Stimulated activated CD4-positive, alpha-beta T cell treated with anti-CD3 and anti-CD28 coated beads, Interleukin-15, amount 100 ng/mL, for 48 hours (primary cell): ENCODE data around the gene PLBD1.

Experiments used
- DNase-seq, 2 donors: peaks; one replicate each; pipeline ENCODE4 v3.0.0-alpha.2; 2020; ENCODE audit warnings: low read depth in 2 of 2

The PLBD1 gene

DNA sequence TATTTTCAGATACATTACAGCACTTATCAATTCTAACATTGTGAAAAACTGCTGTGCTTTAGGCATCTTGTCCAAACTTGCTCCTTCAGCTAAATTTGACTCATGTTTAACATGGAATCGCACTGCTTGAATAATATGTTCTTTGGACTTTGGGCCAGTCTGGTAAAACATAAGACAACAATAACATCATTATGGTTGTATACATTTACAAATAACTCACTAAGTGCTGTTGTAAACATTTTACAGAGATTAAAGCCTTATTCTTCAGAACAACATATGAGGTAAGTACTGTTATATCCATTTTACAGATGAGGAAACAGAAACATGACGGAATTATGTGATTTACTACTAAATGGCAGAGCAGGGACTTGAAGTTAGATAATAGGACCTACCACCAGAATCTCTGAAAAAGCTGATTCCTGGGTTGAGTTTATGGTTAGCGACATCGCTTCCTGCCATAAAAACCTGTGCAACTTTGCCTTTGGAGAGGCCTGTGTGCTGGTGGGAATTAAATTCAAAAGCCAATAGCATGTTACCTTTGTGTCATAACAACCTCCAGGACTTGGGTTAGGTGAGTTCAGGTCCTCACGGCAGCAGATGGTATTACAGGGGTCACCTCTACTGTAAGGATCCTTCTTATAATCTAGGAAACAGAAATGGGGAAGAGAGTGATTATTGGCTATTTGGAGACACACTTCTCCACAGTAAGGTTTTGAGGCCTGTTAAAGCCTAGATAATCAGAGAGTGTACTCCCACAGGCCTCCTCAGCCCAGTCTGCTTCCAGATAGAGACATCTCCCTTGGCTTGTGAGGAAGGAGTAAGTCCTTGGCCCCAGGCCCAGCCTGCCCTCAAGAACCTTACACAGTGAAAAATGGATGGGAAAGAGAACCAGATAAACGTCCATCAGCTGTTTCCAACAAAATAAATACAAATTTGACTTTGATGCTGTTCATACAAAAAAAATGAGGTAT, 61.8 kb downstream of the PLBD1 start:
- no peak for DNase-seq

DNA sequence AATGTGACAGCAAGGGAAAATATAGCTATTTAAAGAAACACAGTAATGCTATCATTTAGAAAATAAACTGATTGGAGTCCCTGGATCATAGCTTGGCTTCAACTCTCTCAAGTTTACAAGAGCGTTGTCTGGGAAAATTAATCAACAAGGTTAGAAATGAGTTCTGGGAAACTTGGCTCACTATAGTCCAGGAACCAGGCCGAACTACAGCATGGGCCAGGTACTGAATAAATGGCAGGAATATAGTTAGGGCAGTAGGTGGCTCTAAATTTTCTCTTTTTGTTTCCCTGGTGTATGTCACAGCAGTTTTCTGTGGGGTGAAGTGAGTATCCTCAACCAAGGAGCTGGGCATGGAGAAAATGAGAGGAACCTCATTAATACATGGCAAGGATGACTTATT, 72.4 kb downstream of the PLBD1 start:
- no peak for DNase-seq

DNA sequence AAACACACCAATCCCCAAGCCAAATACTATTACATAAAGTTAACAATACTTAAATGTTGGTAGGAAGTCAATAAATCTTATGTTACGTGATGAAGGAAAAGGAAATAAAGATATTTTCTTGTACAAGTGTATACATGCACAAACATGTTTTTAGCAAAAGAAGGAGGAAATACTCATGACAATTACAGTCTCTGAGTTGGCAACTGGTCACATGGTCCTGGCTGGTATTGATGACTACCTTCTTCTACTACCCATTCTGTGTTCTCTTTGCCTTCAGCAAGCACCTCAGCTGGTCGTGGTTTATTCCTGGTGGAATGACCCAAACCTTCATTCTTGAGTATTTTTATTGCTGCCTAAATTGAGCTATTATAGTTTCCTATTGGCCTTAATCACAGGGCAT, 84.8 kb downstream of the PLBD1 start:
- no peak for DNase-seq

DNA sequence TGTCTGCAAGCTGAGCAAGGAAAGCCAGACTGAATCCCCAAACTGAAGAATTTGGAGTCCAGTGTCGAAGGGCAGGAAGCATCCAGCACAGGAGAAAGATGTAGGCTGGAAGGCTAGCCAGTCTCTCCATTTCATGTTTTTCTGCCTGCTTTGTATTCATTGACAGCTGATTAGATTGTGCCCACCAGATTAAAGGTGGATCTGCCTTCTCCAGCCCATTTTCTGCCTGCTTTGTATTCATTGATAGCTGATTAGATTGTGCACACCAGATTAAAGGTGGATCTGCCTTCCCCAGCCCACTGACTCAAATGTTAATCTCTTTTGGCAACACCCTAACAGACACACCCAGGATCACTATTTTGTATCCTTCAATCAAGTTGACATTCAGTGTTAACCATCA, 85.3 kb downstream of the PLBD1 start:
- no peak for DNase-seq

DNA sequence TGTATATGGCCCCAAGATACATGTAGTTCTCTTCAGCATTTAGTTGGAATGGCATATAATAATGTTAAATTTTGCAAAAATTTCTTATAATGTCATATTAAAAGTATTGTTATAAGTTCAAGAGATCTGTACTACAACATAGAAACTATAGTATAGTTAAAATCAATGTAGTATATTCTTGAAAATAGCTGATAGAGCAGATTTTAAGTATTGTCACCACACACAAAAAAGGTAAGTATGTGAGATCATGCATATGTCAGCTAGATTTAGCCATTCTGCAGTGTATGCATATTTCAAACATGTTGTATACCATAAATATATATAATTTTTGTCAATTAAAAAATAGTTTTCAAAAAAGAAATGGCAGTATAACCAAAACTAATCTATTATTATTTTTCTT, 86.5 kb downstream of the PLBD1 start:
- DNase-seq: no peak

DNA sequence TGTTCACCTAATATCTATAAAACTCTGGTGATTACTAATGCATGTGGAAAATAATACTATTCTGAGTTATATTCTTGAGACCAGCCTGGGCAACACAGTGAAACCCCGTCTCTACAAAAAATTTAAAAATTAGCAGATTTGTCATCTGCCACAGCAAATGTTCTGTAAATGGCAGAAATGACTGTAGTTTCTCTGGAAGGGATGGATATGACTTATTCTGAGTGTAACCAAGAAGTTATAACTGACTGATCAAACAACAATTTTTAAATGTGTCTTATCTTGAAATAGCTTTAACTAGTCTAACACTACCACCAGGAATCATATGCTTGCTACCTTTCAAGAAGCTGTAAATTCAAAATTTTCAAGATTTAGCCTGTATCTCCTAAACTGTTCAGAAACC, 88.7 kb downstream of the PLBD1 start:
- no peak for DNase-seq

DNA sequence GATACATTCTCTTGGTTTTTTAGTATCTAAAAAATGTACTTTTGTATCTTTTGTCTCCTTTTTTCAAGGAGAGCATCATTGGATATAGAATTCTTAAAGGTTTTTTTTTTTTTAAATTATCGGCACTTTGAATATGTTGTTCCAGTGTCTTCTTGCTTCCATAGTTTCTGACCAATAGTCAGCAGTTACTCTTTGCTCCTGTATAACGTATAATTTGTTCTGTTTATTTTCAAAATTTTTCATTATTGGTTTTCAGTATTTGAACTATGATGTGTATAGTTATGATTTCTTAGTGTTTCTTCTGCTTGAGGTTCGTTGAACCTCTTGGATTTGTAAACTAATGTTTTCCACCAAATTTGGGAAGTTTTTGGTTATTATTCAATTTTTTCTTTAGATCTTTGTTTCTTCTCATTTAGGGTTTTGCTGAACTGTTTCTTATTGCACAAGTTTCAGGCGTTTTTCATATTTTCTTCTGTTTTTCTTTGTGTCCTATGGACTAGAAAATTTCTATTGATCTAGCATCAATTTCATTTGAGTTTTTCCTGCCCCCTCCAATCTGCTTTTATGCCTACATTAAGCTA, 93.9 kb downstream of the PLBD1 start:
- DNase-seq: no peak

DNA sequence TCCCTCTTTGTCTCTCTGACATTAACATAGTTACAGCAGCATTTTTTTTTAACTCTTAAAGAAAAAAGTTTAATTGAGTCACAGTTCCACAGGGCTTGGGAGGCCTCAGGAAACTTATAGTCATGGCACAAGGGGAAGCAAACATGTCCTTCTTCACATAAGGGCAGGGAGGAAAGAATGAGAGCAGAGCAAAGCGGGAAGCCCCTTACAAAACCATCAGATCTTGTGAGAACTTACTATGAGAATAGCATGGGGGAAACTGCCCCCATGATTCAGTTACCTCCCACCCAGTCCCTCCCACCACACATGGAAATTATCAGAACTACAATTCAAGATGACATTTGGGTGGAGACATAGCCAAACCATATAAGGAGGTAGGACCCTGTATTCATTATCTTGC, 96.2 kb downstream of the PLBD1 start:
- DNase-seq: peak in 1 of 2 donors; percentile 4

DNA sequence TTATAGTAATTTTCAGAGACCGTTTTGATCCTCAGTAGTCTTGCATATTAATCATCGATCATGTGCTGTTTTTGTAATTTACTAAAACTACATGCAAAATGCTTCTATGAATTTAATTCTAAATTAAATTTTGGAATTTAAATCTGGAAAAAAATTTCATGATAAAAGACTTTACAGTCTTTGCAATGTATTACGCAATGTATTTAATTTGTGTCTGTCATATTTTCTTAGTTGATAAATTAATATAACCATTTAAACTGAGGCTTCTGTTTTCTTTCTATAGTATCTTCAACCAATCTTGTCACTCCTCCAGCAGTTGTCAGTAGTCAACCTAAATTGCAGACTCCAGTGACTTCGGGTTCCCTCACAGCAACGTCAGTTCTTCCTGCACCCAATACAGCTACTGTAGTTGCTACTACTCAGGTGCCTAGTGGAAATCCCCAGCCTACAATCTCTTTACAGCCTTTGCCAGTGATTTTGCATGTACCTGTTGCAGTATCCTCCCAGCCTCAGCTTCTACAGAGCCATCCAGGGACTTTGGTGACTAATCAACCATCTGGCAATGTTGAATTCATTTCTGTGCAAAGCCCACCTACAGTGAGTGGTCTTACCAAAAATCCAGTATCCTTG, 107.4 kb downstream of the PLBD1 start:
- no peak for DNase-seq

DNA sequence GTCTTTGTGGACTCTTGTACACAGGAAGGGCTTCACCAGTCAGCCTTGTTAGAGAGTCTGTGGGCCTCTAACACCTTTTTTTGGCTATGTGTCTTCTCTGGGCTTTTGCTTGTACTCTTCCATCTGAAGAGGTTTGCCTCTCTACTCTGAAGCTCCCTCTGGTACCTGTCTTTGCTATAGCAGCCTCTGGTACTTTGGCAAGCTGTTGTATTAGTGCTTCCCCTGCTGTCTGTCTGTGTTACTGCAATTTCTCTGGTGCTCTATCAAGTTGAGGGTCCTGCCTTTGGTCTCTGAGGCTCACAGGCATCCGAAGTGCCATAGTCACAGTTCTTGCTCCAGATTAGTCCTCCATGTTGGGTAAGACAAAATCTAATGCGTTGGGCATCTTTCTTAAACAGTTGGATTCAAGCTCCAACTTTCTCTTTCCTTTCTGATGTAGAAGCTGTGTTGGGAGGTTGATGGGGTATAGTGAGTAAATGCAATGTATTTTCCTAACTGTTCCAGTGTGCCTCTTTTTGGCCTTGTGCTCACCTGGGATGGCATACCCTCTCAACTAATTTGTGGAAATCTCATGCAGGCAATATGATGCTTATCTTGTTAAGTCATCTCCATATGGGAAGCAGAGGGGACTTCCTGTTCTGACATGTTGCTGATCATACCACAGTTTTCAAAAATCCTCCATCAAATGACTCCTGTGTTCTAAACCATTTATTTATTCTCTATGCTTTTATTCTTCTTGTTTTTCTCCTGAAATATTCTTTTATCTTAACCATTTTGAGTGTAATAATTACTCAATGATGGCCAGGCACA, 113.4 kb downstream of the PLBD1 start:
- DNase-seq: peak in 1 of 2 donors; percentile 1
